ENCODE results near the gene RENBP.

DNA sequence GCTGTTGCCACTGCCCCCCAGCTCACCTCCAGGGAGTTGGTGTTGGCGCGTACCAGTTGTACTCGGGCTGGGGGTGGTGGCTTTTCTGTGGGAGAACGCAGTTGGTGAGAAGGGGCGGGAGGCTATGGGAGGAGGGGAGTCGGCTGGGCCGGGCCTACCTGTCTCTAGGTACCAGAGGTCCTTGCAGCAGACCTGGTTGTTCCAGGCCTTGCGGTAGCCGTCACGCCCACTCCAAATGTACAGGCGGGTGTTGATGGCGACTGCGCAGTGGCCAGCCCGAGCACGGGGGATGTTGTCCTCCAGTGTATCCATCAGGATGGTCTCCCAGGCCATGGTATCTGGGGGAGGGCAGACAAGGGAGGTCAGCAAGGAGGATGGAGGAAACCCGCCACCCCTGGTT is 15.6 kb upstream of the RENBP start:
- TF ChIP-seq, protein P1, sequence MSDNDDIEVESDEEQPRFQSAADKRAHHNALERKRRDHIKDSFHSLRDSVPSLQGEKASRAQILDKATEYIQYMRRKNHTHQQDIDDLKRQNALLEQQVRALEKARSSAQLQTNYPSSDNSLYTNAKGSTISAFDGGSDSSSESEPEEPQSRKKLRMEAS (IDR thresholded peaks at IDR 0.05; ENCODE audit: low read depth, low read length), result no peak
- TF ChIP-seq, protein P2, sequence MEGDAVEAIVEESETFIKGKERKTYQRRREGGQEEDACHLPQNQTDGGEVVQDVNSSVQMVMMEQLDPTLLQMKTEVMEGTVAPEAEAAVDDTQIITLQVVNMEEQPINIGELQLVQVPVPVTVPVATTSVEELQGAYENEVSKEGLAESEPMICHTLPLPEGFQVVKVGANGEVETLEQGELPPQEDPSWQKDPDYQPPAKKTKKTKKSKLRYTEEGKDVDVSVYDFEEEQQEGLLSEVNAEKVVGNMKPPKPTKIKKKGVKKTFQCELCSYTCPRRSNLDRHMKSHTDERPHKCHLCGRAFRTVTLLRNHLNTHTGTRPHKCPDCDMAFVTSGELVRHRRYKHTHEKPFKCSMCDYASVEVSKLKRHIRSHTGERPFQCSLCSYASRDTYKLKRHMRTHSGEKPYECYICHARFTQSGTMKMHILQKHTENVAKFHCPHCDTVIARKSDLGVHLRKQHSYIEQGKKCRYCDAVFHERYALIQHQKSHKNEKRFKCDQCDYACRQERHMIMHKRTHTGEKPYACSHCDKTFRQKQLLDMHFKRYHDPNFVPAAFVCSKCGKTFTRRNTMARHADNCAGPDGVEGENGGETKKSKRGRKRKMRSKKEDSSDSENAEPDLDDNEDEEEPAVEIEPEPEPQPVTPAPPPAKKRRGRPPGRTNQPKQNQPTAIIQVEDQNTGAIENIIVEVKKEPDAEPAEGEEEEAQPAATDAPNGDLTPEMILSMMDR (IDR thresholded peaks at IDR 0.05; ENCODE audit: low read depth, low read length), result no peak
- no peak for TF ChIP-seq POLR2A (IDR thresholded peaks at IDR 0.05; ENCODE audit: extremely low read depth, insufficient read length)

Data from NB4 (cell line).